ENCODE data around the gene OR11H7.

DNA sequence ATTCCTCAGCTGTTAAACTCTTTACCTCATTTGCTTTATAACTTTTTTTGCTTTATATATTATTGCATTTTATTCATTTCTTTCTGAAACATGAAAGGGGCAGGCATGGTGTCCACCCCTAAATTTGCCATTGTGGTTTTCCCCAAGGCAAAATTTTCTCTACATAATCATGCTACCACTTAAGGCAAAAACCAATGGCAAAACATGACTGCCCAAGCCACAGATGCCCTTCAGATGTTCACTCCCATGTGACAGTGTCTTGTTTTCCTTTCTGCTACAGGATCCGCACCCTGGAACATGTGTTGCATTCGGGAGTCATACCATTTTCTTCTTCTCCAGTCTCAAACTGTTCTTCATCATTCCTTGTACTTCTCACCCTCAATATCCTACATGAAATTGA lies 48.6 kb downstream of the OR11H7 start:
- TF ChIP-seq, protein P1, sequence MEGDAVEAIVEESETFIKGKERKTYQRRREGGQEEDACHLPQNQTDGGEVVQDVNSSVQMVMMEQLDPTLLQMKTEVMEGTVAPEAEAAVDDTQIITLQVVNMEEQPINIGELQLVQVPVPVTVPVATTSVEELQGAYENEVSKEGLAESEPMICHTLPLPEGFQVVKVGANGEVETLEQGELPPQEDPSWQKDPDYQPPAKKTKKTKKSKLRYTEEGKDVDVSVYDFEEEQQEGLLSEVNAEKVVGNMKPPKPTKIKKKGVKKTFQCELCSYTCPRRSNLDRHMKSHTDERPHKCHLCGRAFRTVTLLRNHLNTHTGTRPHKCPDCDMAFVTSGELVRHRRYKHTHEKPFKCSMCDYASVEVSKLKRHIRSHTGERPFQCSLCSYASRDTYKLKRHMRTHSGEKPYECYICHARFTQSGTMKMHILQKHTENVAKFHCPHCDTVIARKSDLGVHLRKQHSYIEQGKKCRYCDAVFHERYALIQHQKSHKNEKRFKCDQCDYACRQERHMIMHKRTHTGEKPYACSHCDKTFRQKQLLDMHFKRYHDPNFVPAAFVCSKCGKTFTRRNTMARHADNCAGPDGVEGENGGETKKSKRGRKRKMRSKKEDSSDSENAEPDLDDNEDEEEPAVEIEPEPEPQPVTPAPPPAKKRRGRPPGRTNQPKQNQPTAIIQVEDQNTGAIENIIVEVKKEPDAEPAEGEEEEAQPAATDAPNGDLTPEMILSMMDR (conservative IDR thresholded peaks at IDR 0.05; ENCODE audit: low read depth, low read length), result no peak
- TF ChIP-seq EZH2 (IDR thresholded peaks at IDR 0.05; ENCODE audit: borderline replicate concordance, low read depth, low read length, poor library complexity, severe bottlenecking), result no peak

All from A673 (cell line).